Measurements from ENCODE around the gene SHISAL1.

DNA sequence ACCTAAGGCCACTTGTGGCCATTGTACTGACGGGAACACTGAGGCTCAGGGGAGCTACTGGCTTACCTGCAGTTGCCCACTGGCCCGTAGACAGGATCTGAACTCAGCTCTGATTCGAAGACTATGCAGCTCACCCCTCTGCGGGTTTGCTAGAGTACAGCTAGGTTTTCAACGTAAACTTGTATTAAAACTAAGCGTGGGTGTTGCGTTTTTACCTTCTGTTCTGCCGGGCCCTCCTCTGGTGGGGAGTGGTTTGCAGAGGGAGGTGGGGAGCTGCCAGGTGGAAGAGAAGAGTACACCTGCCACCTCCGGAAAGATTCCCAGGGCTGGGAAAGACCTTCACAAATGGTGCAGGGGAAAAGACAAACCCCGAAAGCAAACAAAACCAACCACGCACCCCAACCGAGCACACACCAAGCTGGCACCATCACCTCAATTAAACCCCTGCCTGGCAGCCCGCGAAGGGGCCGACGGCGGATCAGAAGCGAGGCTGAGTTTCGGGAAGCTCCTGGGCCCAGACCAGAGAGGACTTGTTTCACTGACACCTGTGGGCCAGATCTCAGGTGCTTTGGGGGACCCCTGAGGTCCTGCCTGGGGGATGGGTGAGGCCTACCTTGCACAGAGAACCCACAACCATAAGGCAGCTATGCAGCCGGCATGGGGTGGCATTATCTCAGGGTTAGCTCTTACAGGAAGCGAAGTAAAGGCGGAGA, 37.7 kb downstream of the SHISAL1 start:
- TF ChIP-seq, protein P1, sequence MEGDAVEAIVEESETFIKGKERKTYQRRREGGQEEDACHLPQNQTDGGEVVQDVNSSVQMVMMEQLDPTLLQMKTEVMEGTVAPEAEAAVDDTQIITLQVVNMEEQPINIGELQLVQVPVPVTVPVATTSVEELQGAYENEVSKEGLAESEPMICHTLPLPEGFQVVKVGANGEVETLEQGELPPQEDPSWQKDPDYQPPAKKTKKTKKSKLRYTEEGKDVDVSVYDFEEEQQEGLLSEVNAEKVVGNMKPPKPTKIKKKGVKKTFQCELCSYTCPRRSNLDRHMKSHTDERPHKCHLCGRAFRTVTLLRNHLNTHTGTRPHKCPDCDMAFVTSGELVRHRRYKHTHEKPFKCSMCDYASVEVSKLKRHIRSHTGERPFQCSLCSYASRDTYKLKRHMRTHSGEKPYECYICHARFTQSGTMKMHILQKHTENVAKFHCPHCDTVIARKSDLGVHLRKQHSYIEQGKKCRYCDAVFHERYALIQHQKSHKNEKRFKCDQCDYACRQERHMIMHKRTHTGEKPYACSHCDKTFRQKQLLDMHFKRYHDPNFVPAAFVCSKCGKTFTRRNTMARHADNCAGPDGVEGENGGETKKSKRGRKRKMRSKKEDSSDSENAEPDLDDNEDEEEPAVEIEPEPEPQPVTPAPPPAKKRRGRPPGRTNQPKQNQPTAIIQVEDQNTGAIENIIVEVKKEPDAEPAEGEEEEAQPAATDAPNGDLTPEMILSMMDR (IDR thresholded peaks at IDR 0.05 in 2 of 3, conservative IDR thresholded peaks at IDR 0.05 in 1 of 3; ENCODE audit: control insufficient read depth in 2 of 3, extremely low read depth in 1 of 3, insufficient read depth in 1 of 3, low read depth in 3 of 3, low read length in 3 of 3), result no peak
- TF ChIP-seq POLR2A (IDR thresholded peaks at IDR 0.05; ENCODE audit: low read depth, low read length) (no peak), ZNF274 (IDR thresholded peaks at IDR 0.05; ENCODE audit: insufficient read depth, insufficient read length) (no peak), SPI1 (IDR thresholded peaks at IDR 0.05; ENCODE audit: borderline replicate concordance, insufficient read depth, low read depth, low read length) (no peak), GABPA (IDR thresholded peaks at IDR 0.05; ENCODE audit: low read depth) (no peak), BRCA1 (IDR thresholded peaks at IDR 0.05; ENCODE audit: low read depth, low read length) (no peak), TAF1 (IDR thresholded peaks at IDR 0.05; ENCODE audit: borderline replicate concordance, low read depth, low read length) (no peak)

Measured in GM12878 (cell line).